NCI-H2081 (cell line): ENCODE results near the gene GPR39.

Source experiments
- DNase-seq, 2 experiments: peaks; one replicate each; lab custom pipeline; 2025; lab: John Stamatoyannopoulos, UW

Gene GPR39

DNA sequence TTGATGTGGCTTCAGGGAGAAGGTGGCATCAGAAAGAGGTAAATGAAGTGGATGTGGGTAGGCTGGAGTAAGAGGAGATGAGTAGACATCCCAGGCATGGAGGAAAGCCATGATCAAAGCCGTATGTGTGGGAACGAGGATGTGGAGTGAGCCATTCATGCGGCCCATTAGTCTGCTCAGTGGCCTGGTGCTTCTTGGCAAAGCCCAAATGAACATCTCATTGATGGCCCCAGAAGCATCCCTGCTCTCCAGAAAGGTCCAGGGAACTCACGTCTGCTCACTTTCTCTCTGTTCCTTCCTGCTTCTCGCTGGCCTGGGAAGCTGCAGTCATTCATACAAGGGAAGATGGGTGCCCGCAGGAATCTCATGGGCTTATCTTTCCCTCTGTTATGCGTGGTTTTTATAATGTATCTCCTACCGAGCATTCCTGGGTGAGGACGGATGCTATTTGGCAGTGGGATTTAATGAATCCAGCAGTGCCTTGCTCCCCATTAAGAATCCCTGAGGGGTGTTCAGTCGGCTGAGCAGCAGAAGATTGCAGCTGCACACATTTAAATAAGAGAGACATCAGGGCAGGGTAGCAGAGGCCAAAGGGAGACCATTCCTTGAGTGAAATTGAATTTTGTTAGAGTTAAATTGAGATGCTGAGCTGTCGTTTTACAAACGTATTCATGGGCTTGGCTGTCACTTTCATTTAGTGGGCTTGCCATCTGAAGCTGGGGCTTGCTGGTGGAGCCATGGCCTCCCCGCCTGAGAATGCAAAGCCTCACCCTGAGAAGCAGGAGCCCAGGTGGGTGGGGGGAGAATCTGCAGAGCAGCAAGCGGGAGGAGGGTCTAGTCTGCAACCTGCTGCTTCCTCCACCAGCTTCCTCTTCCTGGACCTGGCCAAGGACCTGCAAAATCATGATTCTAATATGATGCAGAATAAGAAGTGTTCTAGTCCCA lies 188.9 kb downstream of the GPR39 start:
- no peak for DNase-seq

DNA sequence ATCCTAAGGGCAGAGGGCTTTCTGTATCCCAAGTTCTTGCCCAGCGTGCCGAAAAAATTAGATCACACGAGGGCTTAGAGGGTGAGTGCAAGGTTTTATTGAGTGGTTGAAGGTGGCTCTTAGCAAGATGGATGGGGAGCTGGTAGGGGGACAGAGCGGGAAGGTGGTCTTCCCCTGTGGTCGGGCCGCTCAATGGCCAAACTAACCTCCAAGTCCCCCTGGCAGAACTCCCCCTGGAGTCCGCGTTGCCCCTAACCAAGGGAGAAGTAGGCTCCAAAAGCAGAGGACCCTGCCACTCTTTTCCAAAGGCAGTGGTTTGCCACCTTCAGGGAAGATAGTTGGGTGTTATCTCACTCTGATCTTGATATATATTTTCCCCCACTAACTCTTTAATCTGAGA lies 190.0 kb downstream of the GPR39 start:
- DNase-seq = no peak

DNA sequence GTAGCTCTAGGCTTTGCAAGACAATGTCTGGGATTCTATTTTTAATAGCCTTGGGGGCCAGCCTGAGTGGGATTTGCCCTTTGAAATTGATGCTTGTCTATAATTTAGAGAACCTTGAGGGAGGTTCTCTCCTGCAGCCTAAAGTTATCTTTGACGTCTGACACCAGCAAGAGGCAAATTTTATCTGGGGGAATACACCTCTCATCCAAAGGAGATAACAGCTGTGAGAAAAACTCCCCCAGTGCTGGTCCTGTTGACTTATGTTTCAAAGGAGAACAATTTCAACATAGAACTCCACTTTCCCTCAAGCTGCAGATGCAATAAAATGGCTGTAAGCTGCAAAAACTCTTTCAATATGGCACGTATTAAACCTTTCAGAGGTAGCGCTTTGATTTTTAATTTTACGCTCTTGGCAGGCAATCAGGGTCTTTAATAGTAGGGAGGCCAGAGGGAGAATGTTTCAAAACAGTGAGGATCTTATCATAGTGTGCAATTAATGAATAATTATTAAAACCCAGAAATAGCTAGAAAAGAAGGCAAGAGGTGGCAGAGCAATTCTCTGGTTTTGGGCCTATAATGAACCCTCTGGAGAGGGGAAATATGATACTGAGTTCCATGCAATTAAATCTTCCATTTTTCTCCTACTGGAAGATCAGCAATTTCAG lies 191.0 kb downstream of the GPR39 start:
- no peak for DNase-seq

DNA sequence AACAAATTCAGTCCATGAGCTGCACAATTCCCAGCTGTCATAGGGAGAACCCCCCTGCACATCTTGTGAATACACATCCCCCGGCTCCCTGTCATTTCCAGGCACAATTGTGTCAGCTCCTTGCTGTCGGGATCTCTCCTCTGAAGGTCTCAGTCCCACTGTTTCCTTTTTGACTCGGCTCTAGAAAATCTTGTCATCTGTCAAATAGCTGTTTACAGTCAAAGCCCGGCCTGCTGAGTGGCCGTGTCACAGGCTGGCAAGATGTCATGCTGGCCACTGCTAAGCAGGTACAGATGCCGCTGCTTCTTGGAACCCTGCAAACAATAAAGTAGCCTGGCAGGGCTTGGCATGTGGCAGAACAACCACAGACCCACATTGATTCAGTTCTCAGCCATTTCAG lies 191.7 kb downstream of the GPR39 start:
- no peak for DNase-seq

DNA sequence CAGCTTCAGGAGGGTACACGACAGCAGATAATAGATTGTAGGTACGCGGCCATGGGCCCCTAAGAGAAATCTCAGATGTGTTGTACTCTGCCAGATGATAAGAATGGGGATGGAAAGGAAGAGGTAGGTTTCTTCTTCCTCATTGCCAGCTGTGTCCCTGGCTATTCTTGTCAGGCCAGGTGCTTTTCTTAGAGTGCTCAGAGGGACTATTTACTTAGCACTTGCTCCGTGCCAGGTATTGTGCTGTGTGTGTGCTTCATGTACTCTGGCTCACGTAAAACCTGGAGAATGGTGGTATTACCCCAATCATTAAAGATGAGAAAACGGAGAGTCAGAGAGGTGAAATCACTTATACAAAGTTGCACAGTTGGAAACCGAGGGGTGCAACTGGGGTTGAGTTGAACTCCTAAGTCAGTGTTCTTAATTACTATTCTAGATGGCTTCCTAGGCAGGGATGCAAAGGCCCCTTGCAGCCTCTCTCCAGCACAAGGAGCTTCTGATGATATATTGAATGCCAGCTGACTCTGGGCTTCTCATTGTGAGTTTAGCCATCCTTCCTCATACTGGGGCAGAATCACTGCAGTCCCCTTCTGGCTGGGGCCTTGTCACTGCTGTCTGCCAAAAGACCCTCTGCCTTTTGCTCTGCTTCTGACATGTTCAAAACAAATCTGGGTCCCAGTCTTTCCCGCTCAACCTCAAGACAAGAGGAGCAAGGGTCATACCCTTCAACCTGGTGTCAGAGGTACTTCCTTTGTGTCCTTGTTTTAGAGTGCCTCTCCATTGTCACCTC lies 192.7 kb downstream of the GPR39 start:
- no peak for DNase-seq

DNA sequence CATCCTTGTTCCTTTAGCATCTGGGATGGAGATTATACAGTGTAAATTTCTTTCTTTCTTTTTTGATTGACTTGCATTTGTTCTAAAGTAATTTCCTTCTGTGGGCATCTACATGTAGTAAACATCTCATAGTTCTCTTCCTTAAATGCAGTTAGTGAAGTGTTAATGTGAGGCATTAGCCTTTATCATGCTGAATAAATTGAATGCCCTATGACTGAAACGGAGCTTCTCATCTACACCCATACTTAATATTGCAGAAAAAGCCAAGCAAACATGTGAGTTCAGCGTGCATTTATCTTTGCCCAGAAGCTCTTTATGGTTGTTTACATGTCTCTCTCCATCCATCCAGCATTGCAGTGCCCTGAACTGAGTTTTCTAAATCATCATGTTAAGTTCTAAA lies 195.1 kb downstream of the GPR39 start:
- DNase-seq = no peak

DNA sequence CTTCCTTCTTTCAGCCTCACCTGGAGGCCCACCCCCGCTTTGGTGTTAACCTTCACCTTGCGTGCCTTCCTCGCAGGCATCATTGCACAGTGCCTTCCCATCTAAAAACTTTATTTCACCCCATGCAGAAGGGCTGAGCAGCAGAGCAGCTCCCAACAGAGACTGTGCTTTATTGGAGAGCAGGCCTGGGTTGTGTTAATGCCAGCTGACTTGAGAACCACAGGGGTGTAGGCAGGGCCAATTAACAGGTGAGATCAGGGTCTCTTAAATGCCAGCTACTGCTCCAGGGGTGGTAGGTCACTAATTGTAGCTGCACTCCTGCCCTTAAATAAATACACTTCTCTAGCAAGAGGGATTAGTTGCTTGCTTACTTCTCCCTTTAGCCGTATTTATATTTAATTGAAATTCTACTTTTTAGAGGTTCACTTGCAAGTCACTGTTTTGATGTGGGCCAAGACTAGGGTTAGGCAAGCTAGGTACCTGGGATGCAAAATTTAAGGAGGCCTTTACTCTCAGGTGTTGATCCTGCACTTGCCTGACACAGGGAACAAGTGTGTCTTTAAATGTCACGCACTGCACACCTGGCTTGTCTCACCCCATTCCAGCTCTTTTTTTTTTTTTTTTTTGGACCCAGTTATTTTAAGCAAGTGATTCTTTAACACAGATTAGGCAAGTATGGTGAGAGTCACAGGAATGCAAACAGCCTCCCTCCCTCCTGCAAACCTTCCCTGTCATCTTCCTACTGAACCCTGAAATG lies 198.9 kb downstream of the GPR39 start:
- no peak for DNase-seq

DNA sequence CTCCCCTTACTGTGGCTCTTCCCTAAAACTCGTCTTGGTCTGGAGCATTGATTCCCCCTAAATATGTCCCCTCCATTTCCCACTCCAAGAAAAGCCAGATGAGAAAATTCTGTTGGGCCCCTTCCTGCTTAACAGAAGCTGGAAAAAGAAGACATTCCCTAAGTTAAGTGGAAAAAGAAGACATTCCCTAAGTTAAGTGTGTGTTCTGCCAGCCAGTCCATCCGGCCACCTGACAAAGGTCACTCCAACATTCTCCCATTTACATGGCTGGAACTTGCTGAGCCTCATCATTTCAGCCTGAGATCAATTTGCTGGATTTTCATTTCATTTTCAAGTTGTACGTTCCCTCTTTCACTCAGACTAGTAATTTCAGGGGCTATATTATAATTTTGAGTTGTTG lies 201.4 kb downstream of the GPR39 start:
- DNase-seq = no peak

DNA sequence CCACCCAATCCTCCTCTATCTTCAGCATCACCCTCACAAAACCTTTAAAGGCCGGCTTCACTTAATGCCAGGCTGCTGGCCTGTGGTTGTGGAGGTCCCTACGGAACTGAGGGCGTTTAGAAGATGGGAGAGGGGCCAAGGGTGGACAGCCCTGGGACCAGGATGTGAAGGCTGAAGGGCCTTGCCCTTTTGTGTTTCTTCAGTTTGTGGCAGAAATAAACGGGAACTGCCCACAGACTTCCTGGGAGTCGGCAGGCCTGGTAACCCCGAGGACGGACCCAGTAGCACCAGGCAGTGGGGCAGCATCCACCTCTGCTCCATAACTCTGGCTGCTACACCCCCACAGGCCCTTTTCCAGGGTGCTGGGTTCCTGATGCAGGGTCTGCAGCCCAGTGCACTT lies 202.1 kb downstream of the GPR39 start:
- DNase-seq = no peak

DNA sequence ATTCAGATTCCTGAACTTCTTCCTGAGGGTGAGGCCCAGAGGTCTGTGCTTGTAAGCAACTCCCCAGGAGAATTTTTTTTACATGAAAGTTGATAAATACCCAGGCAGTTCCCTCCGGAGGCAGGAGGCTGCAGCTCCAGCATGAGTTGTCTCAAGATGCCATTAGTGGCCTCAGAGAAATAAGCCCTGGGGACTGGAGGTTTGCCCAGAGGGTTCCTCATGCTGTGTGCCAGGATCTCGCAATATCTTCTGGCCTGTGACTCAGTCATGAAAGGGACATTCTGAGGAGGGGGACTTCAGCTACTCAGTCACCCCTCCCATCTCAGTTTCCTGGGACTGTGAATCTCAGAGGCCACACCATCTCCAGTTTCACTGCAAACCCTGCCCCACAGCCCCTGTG lies 203.5 kb downstream of the GPR39 start:
- no peak for DNase-seq

DNA sequence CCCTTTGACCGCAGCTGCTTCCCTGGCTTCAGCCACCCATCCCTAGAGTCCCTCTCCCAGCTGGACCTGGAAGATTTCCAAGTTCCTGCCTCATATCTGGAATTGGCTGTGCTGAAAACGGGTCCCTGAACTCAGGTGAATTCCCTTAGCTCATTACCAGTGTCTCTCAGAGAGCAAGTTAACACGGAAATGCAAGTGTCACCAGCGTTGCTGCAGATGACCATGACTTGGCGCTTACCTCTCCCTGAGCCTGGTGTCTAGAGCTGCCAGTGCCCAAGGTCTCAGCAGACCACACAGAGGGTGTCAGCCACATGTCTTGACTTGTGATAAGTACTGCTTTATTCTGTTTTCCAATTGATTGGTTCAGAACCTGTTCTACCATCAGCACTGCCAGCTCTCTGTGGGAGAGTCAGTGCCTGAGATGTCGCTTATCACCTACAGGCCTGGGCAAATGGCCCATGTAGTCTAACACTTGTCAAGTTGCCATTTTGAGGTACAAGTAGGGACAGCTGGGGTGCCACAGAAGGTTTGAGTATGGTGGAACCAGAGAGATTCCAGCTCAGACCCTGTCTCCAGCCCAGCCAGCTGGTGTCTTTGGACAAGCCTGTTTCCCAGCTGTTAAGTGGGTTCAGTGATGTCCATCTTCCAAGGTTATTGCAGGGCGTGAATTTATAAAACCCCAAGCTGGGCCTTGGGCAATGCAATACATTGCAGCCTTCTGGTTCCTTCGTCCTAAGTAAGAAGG lies 204.7 kb downstream of the GPR39 start:
- no peak for DNase-seq

DNA sequence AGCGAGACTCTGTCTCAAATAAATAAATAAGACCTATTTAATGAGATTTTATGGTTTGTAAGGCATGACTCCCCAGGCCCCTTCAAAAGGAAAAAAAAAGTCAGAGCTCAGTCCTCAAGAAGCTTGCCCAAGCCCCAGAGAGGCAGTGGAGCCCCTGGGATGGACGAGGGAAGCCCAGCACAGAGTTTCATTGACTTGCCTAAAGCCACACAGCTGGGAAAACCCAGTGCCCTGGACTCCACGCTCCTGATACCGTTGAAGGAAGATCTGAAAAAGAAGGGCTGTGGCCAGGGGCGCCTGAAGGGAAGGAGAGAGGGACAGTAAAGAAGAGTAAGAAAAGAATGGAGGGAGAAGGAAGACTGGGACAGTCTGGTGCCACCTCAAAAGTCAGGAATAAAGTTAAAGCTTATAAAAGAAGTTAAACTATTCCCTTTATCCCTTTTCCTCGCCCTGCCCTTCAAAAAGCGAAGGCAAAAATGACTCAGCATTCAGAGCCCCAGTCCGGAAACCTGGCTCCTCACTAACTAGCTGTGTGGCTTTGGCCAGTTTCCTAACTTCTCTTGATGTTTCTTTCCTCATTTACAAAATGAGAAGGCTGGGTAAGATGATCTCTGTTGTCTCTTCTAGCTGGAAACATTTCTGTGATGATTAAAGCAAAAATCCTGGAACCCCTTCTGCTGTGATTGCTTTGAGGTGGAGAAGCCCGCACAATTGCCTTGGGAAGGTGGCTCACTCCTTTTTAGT lies 206.7 kb downstream of the GPR39 start:
- DNase-seq = no peak

DNA sequence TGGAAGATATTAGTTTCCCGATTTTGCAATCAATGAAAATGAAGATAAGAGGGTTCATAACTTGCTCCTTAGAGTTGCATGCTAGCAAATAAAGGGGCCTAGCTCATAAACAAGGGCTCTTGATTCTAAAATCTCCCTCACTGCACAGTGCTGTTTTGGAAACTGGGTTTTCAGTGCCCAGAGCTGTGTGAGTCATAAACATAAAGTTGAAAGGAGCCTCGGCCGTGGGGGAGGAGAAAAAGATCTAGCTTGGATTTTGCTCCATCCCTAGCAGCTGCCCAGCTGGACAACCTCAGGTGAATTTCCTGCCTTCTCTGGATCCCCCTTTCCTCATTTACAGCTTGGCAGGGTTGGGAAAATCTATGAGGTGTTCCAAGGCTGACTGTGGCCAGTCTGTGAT lies 210.9 kb downstream of the GPR39 start:
- DNase-seq = no peak

DNA sequence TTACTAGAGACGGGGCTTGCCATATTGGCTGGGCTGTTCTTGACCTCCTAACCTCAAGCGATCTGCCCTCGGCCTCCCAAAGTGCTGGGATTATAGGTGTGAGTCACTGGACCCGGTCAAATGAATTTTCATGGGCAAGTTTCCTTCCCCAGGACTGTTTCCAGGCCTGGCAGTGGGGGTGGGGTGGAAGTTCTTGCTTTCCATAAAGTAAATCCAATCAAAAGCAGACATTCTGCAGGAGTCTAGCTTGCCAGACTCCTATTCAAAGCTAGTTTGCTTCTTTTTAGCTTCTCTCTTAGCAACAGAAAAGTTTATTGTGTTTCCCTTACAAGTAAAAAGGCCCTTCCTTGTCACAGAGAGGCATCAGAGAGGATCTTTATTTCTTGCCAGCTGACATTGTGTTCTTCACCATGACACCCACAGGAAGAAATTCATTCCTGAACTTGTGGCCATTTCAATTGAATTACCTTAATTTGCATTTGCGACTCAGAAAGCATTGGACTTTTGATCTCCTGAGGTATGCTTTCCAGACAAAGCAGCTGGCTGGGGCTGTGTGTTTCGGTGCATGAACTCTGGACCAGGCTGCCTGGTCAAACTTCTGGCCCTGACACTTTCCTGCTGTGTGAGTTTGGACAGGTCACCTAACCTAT lies 215.5 kb downstream of the GPR39 start:
- DNase-seq = no peak

DNA sequence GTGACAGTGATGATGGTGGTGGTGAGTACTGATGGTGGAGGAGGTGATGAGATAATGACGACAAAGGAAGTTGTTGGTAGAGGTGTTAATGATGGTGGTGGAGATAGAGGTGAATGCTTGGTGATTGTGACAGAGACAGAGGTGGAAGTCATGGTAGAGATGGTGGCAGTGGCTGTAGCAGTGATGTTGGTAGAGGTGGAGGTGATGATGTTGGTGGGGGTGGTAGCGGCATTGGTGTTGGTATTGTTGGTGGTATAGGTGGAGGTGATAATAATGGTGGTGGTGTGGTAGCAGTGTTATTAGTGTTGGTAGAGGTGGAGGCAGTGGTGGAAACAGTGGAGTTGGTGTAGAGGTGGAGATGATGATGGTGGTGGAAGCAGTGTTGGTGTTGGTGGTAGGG lies 217.0 kb downstream of the GPR39 start:
- no peak for DNase-seq

DNA sequence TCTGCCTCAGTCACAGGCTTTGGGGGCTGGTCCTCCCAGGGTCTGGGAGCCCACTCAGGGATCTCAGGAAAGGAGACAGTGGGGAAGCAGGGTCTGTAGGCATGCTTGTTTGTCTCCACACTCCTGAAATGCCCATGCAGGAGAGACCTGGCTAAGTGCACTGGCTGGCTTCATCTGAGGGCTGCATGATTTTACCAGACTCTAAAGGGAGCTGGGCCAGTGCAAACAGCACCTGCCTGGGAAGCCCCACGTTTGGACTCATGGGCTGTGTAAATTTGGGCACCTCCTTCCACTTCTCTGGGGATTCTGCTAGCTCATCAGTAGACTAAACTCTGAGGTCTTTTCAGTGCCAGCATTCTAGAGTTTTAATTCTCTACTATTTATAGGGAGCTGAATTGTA lies 219.7 kb downstream of the GPR39 start:
- no peak for DNase-seq

DNA sequence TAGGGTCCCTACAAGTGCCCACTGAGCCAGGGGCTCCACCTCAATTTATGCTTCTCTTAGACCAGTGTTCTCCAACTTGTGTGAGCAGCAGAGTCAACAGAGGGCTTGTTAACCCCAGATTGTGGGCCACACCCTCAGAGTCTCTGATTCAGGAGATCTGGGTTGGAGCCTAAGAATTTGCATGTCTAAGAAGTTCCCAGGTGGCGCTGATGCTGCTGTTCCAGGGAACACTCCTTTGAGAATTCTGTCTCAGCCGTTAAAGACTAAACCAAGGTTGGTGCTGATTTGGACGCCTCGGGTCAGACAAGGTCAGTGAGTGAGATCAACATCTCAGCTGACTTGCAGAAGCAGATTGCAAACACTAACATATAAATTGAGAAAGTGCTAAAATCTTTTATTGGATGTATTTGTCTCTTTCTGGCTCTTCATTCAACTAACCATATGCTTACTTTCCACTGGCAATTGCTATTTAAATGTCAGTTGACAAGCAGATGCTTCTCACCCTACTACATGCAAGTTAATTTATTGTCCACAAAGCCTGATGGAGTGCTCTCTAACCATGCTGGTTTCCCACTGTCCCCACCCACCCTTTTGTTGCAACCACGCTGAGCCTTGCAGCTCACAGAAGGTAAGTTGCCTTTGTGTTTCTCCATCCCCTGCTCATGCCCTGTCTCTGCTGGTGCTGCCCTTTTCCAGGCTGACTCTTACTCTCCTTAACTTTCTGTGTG lies 221.9 kb downstream of the GPR39 start:
- DNase-seq = no peak

DNA sequence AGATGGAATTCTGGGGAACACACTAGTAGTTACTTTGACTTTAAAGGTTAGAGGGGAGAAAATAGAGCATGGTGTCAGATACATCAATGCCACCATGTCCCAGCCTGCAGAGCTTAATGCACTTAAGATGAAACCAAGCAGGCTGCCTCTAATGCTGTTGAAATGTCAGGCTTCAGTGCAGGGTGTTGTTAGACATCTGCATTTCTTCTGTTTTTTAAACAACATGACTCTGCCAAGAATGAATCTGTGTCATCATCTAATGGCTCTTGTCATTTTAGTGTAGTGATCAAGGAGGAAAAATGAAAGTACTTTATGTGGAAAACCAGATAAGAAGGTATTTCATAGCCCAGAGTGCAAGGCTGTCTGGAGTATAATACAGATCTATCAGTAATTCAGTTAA lies 223.5 kb downstream of the GPR39 start:
- DNase-seq = no peak

DNA sequence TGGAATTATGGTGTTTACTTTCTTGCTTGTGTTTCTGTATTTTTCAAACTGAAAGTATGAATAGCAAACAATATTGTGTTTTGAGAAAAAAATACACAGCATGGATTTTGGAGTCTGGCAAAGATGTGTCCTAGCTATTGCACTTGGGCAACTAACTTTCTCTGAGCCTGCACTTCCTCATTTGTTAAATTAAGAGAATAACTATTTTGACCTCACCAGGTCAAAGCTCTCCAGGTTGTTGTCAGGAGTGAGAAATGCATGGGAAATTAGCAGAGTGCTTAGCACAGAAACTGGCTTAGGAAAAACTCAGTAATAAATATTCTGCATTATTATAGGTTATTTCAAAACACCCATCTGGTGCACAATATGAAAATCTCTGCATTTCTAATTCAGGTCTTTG lies 225.2 kb downstream of the GPR39 start:
- DNase-seq = no peak
